Kidney (tissue), 14 donors: ENCODE data around the gene SPACA4. TPM values are rescaled to one million over a fixed set of nuclear protein-coding genes. Genes with fewer than 3 reads are reported as not detected.
A peak's percentile ranks its signal among the peaks of the same experiment; 100 is the strongest.

Source experiments
- DNase-seq, 5 donors: peaks; one replicate each; pipeline ENCODE4 v3.0.0-alpha.2; 2013 to 2020
- FAIRE-seq: peaks from 2 replicates; lab custom pipeline; 2012; peaks lifted over from hg19 to GRCh38; lab: Jason Lieb, UNC
- H3K27ac ChIP-seq, 2 donors: one replicate each; pipeline ENCODE4 v1.7.0; 2013; ENCODE audit warnings: low read depth in 2 of 2, low read length in 2 of 2, inconsistent platforms in 1 of 2
- H3K27me3 ChIP-seq: one replicate; pipeline ENCODE4 v1.7.1; 2013; ENCODE audit warnings: low read length, inconsistent platforms; ENCODE audit not compliant: control insufficient read depth, insufficient read depth
- H3K36me3 ChIP-seq, 3 donors: one replicate each; pipeline versions ENCODE4 v1.7.0 to v1.7.1; 2013; ENCODE audit warnings: low read length in 3 of 3, control low read depth in 1 of 3, inconsistent platforms in 1 of 3; ENCODE audit not compliant: insufficient read depth in 3 of 3, control insufficient read depth in 2 of 3
- H3K4me1 ChIP-seq, 3 donors: one replicate each; pipeline versions ENCODE4 v1.7.0 to v1.7.1; 2013; ENCODE audit warnings: low read length in 3 of 3, inconsistent platforms in 1 of 3, low read depth in 1 of 3; ENCODE audit not compliant: control insufficient read depth in 2 of 3, insufficient read depth in 2 of 3
- H3K4me3 ChIP-seq, 3 donors: one replicate each; pipeline versions ENCODE4 v1.7.0 to v1.8.1; 2013; ENCODE audit warnings: low read length in 3 of 3, control low read depth in 1 of 3, inconsistent platforms in 1 of 3
- H3K9ac ChIP-seq, 3 donors: one replicate each; pipeline versions ENCODE4 v1.7.0 to v1.7.1; 2013; ENCODE audit warnings: low read length in 3 of 3, control low read depth in 1 of 3, inconsistent platforms in 1 of 3
- H3K9me3 ChIP-seq, 3 donors: one replicate each; pipeline versions ENCODE4 v1.7.0 to v1.7.1; 2013; ENCODE audit warnings: low read length in 3 of 3, control low read depth in 1 of 3, inconsistent platforms in 1 of 3; ENCODE audit not compliant: control insufficient read depth in 2 of 3, insufficient read depth in 1 of 3
- CTCF ChIP-seq: IDR thresholded peaks from 3 replicates; pipeline ENCODE4 v1.5.1; 2012; ENCODE audit warnings: mild to moderate bottlenecking, moderate library complexity, borderline replicate concordance; ENCODE audit not compliant: insufficient read depth; ENCODE audit errors: extremely low read depth
- intact Hi-C: fragments of 100-400 bp; cut with DNase I; formaldehyde crosslinking; loops from one replicate; pipeline ENCODE4 v1.11.1; 2022
- polyA plus RNA-seq: library from polyadenylated mRNA; stranded (reverse); fragments of 350-450 nt; fragmentation: Illumina TruSeq; extraction: RNeasy Lipid Tissue Mini Kit (QIAGEN cat#74804); gene quantifications from one replicate; pipeline ENCODE4 v1.2.3, GENCODE V29; 2014; ENCODE audit warnings: low read depth, low replicate concordance; ENCODE audit not compliant: insufficient read depth
- total RNA-seq: library from RNA; stranded (reverse); fragmentation: NEBNext Ultra II Directional; extraction: Animal tissue kit (Norgen Biotek cat#: 25700); gene quantifications from one replicate; pipeline ENCODE4 v1.2.1, GENCODE V29; 2021
- donor health status: control.
- donor health status: control.
- donor health status: control.
- donor health status: control.
- donor health status: control.
- donor health status: DM: yes; HTN: yes; CAD: no.
- donor health status: Normal renal cell carcinoma (clear cell type).

Gene SPACA4
- total and polyA plus RNA-seq, 2 donors from 2014 or later, result not detected

GRCh38 chr19:48619692-48620585 lies 13.4 kb downstream of the SPACA4 start:
- Histone ChIP-seq H3K9ac (peak overlapping the region; percentile 9 to 86 (median 49)), H3K9me3 (no peaks in the 10 kb centered on the region), H3K27ac (peak overlapping the region; percentile 75 to 84), H3K4me1 (peaks cover 3 to 31% (median 16%) of the 10 kb centered on the region in 3 donors), H3K36me3 (peaks cover 0 to 18% (median 15%) of the 10 kb centered on the region in 3 donors), H3K4me3 (peak overlapping the region; percentile 39 to 95 (median 66)), H3K27me3 (no peaks in the 10 kb centered on the region)
- DNase-seq (peak in 1 of 5 donors; percentile 60), FAIRE-seq (no peak)
- intact Hi-C loops, result no loop called here
- no peak for TF ChIP-seq CTCF

DNA sequence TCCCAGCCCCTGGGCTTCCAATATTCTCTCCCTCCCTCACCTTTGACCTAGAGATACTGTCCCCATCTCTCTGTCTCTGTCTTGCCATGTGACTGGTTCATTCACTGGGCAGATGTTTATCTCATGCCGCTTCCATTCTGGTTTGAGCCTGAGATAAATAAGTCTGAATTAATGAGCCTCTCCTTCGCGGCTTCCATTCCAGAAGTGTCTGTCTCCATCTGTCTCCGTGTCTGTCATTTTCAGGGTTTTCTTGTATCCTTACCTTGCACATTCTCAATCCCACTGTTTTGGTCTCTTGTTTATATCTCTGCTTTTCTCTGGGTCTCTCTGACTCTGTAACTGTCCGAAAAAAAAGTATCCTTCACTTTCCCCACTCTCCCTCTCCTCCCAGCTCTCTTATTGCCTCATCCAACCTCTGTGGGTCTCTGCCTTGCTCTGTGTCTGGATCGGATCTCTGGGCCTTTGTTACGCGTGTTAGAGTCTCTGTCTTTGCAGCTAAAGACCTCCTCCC lies 17.1 kb downstream of the SPACA4 start:
- no peak for FAIRE-seq
- peak overlapping the region; percentile 40 to 89 for H3K27ac ChIP-seq
- H3K4me1 ChIP-seq, result peaks cover 3 to 16% (median 7%) of the 10 kb centered on the region in 3 donors
- TF ChIP-seq CTCF, result no peak
- H3K36me3 ChIP-seq, result peaks cover 0 to 4% (median 0%) of the 10 kb centered on the region in 3 donors
- DNase-seq, result peak in 2 of 5 donors; percentile 34 to 78
- peak overlapping the region; percentile 41 to 80 (median 54) for H3K9ac ChIP-seq
- H3K9me3 ChIP-seq, result no peaks in the 10 kb centered on the region
- no peaks in the 10 kb centered on the region for H3K27me3 ChIP-seq
- intact Hi-C loops, result no loop called here
- H3K4me3 ChIP-seq, result peak overlapping the region; percentile 49 to 58 (median 55)

GRCh38 chr19:48624067-48624594 lies 17.6 kb downstream of the SPACA4 start:
- peak overlapping the region; percentile 54 to 82 (median 81) for H3K9ac ChIP-seq
- intact Hi-C loops, result no loop called here
- FAIRE-seq (peak; percentile 39), DNase-seq (peak; percentile 99 to 100 (median 99))
- H3K27ac ChIP-seq, result peak overlapping the region; percentile 78 to 89
- no peak for TF ChIP-seq CTCF
- peak overlapping the region; percentile 55 to 78 (median 67) for H3K4me3 ChIP-seq
- H3K4me1 ChIP-seq, result peaks cover 3 to 16% (median 7%) of the 10 kb centered on the region in 3 donors
- peaks cover 0 to 4% (median 0%) of the 10 kb centered on the region in 3 donors for H3K36me3 ChIP-seq
- no peaks in the 10 kb centered on the region for H3K9me3 ChIP-seq
- H3K27me3 ChIP-seq, result no peaks in the 10 kb centered on the region
